Omental fat pad (tissue), 4 donors: ENCODE measurements around the gene AGT. TPM values are rescaled to one million over a fixed set of nuclear protein-coding genes. Genes with fewer than 3 reads are reported as not detected.

Experiments used
- ATAC-seq: fragments of 150-250 bp; one replicate; pipeline ENCODE4 v1.9.1; 2016; ENCODE audit warnings: mild to moderate bottlenecking, moderate library complexity; ENCODE audit not compliant: low FRiP score
- DNase-seq: peaks from one replicate; pipeline ENCODE4 v3.0.0-alpha.2; 2019; ENCODE audit warnings: low spot score
- CTCF ChIP-seq, 3 donors: fragments of 450-650 bp; IDR thresholded peaks; one replicate each; pipeline ENCODE4 v1.5.1; 2016 to 2017; ENCODE audit warnings: antibody characterized with exemption in 3 of 3, mild to moderate bottlenecking in 3 of 3, moderate library complexity in 2 of 3
- total RNA-seq, 4 donors: library from RNA; depleted of rRNA; stranded (reverse); fragments of >200 nt; gene quantifications; one replicate each; pipeline ENCODE4 v1.1.0, GENCODE V29; 2016

The AGT gene
- total RNA-seq, 4 donors from 2014 or later, result 2.5 to 10.7 (median 4.0) TPM

- ATAC-seq, result no peak
These were observed 31.1 kb upstream of the AGT start for GRCh38 chr1:230745071-230745470.

GRCh38 chr1:230744382-230744781 lies 30.5 kb upstream of the AGT start:
- no peak for TF ChIP-seq CTCF (IDR thresholded peaks at IDR 0.05)
- ATAC-seq (no peak), DNase-seq (no peak)

More at GRCh38 chr1:230745071-230745470, 31.1 kb upstream of the AGT start:
- TF ChIP-seq CTCF (IDR thresholded peaks at IDR 0.05), result no peak
- no peak for DNase-seq

GRCh38 chr1:230743899-230744298 lies 30.0 kb upstream of the AGT start:
- ATAC-seq (no peak), DNase-seq (no peak)
- no peak for TF ChIP-seq CTCF (IDR thresholded peaks at IDR 0.05)

GRCh38 chr1:230739564-230740290 lies 25.8 kb upstream of the AGT start:
- no peak for TF ChIP-seq CTCF (IDR thresholded peaks at IDR 0.05)
- no peak for ATAC-seq
- DNase-seq, result no peak

- DNase-seq, result no peak
- no peak for ATAC-seq
- TF ChIP-seq CTCF (IDR thresholded peaks at IDR 0.05), result no peak
These were observed 23.8 kb upstream of the AGT start for GRCh38 chr1:230737622-230738262.

GRCh38 chr1:230735447-230735846 lies 21.5 kb upstream of the AGT start:
- no peak for ATAC-seq

More at GRCh38 chr1:230735447-230735846, 21.5 kb upstream of the AGT start:
- TF ChIP-seq CTCF (IDR thresholded peaks at IDR 0.05), result no peak
- DNase-seq, result no peak
